ENCODE data around the gene SPATA20.

DNA sequence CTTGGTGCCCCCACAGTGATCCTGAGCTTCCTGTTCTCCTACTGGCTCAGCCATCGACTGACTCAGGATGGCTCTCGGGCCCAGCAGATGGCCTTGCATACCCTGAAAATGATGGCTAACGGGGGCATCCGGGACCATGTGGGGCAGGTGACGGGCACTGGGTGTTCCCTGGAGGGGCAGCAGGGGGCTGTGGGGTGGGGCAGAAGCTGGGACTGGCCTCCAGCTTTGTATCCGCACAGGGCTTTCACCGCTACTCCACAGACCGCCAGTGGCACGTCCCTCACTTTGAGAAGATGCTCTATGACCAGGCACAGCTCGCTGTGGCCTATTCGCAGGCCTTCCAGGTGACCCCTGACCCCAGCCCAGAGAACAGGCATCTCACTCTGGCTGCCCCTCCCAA lies 3.0 kb downstream of the SPATA20 start:
- TF ChIP-seq, protein P1, sequence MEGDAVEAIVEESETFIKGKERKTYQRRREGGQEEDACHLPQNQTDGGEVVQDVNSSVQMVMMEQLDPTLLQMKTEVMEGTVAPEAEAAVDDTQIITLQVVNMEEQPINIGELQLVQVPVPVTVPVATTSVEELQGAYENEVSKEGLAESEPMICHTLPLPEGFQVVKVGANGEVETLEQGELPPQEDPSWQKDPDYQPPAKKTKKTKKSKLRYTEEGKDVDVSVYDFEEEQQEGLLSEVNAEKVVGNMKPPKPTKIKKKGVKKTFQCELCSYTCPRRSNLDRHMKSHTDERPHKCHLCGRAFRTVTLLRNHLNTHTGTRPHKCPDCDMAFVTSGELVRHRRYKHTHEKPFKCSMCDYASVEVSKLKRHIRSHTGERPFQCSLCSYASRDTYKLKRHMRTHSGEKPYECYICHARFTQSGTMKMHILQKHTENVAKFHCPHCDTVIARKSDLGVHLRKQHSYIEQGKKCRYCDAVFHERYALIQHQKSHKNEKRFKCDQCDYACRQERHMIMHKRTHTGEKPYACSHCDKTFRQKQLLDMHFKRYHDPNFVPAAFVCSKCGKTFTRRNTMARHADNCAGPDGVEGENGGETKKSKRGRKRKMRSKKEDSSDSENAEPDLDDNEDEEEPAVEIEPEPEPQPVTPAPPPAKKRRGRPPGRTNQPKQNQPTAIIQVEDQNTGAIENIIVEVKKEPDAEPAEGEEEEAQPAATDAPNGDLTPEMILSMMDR (IDR thresholded peaks at IDR 0.05): no peak
- no peak for TF ChIP-seq POLR2A (IDR thresholded peaks at IDR 0.05)
